HG03095 (cell line): Measurements from ENCODE around the gene ZNRF4.
"Not testable (repeated sequence)": the region's sequence is repeated elsewhere in the genome, so short reads cannot be mapped to it uniquely, and the experiment has no call there.

Experiments used
- ATAC-seq: cut with Tn5 transposase; IDR thresholded peaks from one replicate; pipeline ENCODE4 v1.9.1; 2021; ENCODE audit warnings: moderate library complexity; ENCODE audit not compliant: unreplicated experiment

ZNRF4 gene

GRCh38 chr19:5455367-5456129, at the start of gene ZNRF4:
Gene ZNRF4, plus strand, starts transcription at chr19:5455417. Its CDS starts 75 bp downstream, at chr19:5455492.
- ATAC-seq: no peak

GRCh38 chr19:5406198-5406597, 49.0 kb upstream of the ZNRF4 start:
- ATAC-seq: not testable (repeated sequence)

- no peak for ATAC-seq
Observed at GRCh38 chr19:5406816-5407215, 48.4 kb upstream of the ZNRF4 start.

GRCh38 chr19:5407356-5407755, 47.9 kb upstream of the ZNRF4 start:
- ATAC-seq: no peak

- no peak for ATAC-seq
Observed at GRCh38 chr19:5417495-5418436, 37.5 kb upstream of the ZNRF4 start.

GRCh38 chr19:5418677-5419076, 36.5 kb upstream of the ZNRF4 start:
- no peak for ATAC-seq

- ATAC-seq: no peak
Observed at GRCh38 chr19:5420953-5421352, 34.3 kb upstream of the ZNRF4 start.

- no peak for ATAC-seq
Observed at GRCh38 chr19:5423567-5424125, 31.6 kb upstream of the ZNRF4 start.

- no peak for ATAC-seq
Observed at GRCh38 chr19:5424192-5424973, 30.8 kb upstream of the ZNRF4 start.

GRCh38 chr19:5425260-5425659, 30.0 kb upstream of the ZNRF4 start:
- no peak for ATAC-seq

GRCh38 chr19:5430237-5430636, 25.0 kb upstream of the ZNRF4 start:
- ATAC-seq: no peak

GRCh38 chr19:5432687-5433086, 22.5 kb upstream of the ZNRF4 start:
- no peak for ATAC-seq

GRCh38 chr19:5434351-5434917, 20.8 kb upstream of the ZNRF4 start:
- ATAC-seq: no peak

- ATAC-seq: no peak
Observed at GRCh38 chr19:5434970-5435641, 20.1 kb upstream of the ZNRF4 start.

GRCh38 chr19:5435642-5436017, 19.6 kb upstream of the ZNRF4 start:
- no peak for ATAC-seq

GRCh38 chr19:5436106-5436947, 18.9 kb upstream of the ZNRF4 start:
- ATAC-seq: no peak

- ATAC-seq: no peak
Observed at GRCh38 chr19:5436948-5437306, 18.3 kb upstream of the ZNRF4 start.

GRCh38 chr19:5438756-5439155, 16.5 kb upstream of the ZNRF4 start:
- not testable (repeated sequence) for ATAC-seq

- ATAC-seq: no peak
Observed at GRCh38 chr19:5439452-5439851, 15.8 kb upstream of the ZNRF4 start.
